Erythroblast (primary cell): ENCODE data around the gene LDLRAD4.

ENCODE experiments used
- DNase-seq, 2 experiments: peaks; one replicate each; lab custom pipeline; 2025; lab: John Stamatoyannopoulos, UW
- GATA1 ChIP-seq: IDR thresholded peaks from 2 replicates; pipeline ENCODE4 v1.6.1; 2011; ENCODE audit warnings: low read depth, mild to moderate bottlenecking, control low read depth, low read length, moderate library complexity
- POLR2A ChIP-seq: IDR thresholded peaks from 2 replicates; pipeline ENCODE4 v1.6.1; 2011; ENCODE audit warnings: mild to moderate bottlenecking, low read length

The LDLRAD4 gene

DNA sequence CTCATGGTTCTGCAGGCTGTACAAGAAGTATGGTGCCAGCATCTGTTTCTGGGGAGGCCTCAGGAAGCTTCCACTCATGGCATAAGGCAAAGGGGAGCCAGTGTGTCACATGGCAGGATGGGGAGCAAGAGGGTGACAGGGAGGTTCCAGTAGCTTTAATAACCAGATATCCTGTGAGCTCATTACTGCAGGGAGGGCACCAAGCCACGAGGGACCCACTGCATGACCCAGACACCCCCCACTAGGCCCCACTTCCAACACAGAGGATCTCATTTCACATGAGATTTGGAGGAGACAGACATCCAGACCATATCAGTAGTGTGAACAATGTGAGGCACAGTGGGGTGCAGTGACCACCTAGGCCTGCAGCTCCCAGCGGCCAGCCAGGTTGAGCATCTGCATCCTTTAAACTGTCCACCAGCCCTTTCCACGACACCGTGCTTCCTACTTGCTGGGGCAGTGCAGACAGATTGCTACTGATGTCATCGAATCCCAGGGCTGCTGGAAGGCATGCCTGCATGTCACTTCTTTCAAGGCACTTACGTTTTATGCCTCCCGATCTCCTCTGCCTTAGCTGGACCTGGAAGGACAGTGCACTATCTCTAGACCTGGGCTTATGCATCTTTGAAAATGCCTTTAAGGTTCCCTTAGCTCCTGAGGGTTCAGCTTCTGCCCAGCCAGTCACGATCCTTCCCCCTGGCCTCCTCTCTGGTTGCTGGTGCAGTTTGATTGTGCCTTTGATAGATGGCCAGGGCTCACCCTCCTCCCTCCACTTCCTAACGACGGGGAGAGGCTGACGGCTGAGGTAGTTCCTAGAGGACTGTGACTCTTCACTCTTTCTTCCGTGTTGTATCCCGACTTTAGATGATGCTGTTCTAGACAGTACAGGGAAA is 333.5 kb downstream of the LDLRAD4 start:
- TF ChIP-seq GATA1: no peak

DNA sequence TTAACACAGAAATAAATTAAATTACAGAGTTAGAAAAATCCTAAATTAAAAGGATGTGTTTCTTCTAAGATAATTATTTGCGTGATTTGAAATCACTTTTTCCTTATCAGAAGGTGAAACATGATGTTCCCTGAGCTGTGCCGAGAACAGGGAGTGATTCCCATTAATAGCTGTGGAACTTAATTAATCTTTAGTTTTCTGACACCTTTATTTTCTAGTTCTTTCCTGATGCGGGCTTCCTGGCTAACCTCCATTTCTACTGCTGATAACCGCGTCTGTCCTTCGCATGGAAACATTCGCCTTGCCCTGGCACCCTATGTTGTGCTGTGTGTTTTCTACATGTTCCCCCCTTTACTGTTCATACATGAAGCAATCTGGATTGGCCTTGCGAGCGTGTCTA is 334.9 kb downstream of the LDLRAD4 start:
- DNase-seq: no peak

More for the DNA sequence above, 333.5 kb downstream of the LDLRAD4 start:
- DNase-seq: no peak

DNA sequence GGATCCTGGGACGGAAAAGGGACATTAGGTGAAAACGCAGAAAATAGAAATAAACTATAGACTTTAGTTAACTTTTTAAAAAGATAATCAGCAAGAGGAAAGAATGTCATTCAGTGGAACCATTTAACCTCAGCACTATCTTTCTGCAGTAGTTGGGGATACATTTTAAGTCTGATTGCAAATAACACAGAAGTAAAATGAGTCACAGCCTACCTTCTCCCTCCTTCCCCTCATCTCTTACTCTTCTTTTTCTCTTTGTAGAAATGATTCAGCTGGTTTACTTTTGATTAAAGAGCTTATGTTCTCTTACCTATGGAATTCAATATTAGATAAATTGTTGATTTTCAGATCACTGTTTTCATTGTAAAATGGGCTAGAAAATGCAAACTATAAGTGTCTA is 336.6 kb downstream of the LDLRAD4 start:
- no peak for DNase-seq
- no peak for TF ChIP-seq POLR2A
- no peak for TF ChIP-seq GATA1

More for the DNA sequence above, 334.9 kb downstream of the LDLRAD4 start:
- no peak for TF ChIP-seq POLR2A
- no peak for TF ChIP-seq GATA1

DNA sequence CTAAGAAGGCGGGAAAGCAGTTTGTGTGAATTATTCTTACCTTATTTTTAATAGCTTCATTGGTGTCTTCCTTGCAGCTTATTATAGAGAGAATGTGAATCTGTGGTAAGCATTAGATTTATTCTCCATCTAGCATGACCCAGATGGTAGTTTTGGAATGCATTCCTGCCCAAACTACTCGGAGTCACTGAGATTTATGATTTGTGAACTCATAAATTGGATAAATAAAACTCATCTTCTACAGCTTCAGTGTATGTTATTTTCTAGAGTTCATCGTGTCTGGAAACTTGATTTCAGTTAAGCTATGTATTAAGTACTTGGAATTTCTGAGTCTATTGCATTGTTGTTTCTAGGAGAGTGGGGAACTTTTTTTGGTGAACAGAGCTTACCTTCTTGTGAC is 337.3 kb downstream of the LDLRAD4 start:
- TF ChIP-seq GATA1 (no peak), POLR2A (no peak)
- DNase-seq: no peak

DNA sequence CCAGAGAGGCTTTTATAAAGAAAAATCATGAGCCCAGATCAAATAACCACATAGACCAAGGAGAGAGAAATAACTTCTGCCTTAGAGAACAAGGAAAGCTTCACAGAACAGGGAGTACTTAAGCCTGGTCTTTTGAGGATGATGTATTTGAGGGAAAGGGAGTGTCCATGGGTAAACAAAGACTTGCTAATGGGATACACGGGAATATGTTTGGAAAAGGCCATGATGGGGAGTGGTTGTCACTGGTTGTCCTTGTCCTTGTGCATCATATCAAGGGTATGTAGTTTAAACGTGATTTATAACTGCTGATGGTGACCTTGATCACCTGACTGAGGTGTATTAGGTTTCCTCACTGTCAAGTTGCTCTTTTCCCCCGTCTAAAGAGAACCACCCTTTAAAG is 337.9 kb downstream of the LDLRAD4 start:
- TF ChIP-seq POLR2A (no peak), GATA1 (no peak)
- no peak for DNase-seq

DNA sequence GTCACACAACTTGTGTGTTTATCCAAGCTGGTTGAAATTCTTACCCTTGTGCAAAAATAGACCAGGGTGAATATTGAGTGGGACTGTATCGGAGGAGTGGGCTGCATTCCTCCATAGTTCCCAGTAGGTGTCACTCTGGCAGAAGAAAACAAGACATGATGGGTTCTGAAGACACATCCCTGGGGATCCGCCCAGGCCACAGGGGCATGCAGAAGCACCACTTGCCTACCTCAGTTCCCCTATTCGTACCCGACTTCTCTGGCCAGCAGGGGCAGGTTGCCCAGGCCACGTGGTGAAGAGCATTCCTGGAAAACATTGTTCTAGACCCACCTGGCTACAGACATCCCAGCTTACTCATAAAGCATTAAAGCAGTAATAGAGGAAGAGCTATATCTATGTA is 339.6 kb downstream of the LDLRAD4 start:
- DNase-seq: peak; percentile 52 to 58
- TF ChIP-seq POLR2A (no peak), GATA1 (no peak)

DNA sequence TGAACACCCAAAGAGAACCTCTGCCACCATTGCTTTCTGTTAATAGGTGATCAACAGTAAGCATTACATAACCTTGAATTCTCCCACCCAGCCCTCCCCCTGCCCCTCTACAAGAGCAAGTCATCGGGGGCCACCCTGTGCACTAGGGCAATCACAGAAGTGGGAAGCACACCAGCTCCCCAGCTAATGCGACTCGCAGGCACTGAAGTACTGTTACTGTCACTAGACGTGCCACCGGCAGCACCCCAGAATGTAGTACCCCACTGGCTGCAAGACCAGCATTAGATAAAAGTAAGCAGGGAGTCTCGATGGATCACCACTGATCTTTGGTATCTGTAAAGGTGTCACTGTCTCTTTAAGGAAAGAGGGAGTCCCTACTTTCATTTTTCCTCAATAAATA is 340.2 kb downstream of the LDLRAD4 start:
- TF ChIP-seq POLR2A (no peak), GATA1 (no peak)
- no peak for DNase-seq

DNA sequence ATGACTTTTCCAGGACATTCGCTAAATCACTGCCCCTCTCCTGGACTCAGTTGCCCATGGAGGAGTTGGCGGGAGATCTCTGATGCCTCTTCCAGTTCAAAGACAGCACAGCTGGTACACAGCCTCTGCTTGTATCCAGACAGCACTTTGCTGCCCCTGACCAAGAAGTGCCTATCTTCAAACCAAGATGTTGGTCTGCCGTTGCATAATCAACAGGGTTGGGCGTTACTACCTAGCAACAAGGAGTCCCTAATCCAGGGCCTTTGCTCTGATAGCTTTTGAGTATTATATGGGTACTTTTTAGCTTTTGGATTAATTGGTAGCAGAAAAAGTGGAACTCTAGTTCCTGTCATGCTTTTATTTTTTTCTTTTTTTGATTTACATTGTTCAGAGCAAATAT is 341.2 kb downstream of the LDLRAD4 start:
- peak; percentile 30 to 36 for DNase-seq
- TF ChIP-seq POLR2A (no peak), GATA1 (no peak)

DNA sequence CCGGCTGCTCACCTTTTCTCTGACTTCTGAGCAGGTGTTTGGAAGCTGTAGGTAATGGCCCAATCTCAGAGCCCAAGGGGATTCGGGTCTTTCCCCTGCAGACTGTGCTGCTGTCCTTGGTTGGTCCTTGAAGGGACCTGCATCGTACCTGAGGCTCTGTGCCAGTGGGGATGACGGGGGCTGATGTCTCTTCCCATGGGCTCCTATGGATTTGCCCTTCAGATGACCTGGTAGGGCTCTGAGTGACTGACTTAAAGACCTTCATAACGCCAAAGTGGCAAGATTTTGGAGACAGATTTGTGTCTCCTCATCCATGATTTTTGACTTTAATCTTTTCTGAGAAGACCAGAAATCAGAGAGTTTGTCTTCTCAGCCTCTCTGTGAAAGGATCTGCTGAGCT is 341.7 kb downstream of the LDLRAD4 start:
- no peak for DNase-seq
- TF ChIP-seq POLR2A: no peak

DNA sequence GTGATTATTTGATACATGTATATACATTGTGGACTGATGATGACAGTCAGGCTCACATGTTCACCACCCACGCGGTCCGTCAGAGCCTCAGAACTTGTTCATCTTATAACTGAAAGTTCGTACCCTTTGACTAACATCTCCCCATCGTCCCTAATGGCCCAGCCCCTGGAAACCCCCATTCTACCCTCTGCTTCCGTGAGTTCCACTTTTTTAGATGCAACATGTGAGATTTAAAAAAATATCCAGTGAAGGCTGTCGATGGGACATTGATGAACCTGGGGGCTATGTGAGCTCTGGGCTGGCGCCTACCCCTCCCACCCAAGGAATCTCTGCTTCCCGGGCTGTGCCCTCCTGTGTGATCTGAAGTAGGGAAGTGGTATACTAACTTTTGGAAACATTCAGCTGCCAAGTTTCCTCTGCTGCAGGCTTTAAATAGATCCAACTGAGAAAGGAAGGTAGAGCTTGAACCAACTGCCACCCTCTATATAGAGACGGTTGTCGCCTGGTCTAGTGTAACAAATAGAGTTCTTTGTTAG is 344.0 kb downstream of the LDLRAD4 start:
- TF ChIP-seq POLR2A: no peak
- TF ChIP-seq GATA1: no peak
- no peak for DNase-seq

DNA sequence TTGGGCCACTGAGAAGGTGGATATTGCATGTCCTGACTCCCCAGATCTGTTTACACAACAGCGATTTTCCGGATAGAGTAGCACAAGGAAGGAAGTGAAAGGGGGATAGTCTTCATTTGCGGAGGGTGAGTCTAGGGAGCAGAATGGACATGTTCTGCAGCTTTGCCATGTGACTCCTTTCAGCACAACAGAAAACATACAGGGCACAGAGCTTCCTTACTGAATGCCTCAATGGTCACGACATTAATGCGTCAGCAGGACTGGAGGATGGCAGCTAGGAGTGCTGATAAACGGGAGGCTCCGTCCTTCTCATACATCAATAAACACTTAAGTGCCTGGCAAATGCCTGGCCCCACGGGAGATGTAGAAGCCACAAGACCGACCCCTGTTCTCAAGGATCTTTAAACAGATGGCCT is 344.8 kb downstream of the LDLRAD4 start:
- DNase-seq: no peak
- TF ChIP-seq GATA1: no peak
- TF ChIP-seq POLR2A: no peak

DNA sequence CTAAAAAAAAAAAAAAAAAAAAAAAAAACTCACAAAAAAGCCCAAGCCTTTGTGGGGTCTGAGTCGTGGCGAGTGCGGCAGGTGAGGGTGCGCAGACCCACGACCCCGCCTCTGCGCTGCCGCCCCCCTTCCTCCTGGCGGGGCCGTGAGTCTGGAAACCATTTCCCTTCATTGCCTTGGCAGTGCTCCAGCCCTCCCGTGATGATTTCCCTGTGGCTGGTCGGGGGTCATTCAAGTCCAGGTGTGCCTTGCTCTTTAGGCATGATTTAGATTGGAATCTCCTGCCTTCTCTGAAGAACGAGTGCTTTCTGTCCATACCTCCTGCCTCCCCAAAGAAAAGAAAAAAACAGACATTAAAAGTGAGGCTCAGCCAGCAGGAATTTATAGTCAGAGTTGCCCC is 346.0 kb downstream of the LDLRAD4 start:
- no peak for TF ChIP-seq POLR2A
- no peak for TF ChIP-seq GATA1

DNA sequence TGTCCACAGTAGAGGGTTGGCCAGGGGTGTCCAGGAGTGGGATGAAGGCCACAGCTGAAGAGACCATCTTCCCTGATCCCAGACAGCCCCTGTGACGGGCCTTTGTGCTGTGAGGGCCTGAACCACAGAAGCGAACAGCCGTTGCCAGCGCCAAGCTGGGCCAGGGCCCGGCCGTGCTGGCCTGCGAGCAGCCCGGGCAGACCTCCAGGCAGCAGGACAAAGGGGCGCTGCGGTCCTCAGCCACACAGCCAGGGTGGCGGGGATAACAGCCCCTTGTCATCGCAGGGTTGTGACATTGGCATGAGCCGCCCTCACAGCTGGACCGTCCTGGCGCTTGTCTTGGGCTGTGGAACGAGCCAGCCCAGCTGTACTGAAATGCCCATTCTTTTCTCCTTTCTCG is 346.7 kb downstream of the LDLRAD4 start:
- DNase-seq: no peak
- TF ChIP-seq GATA1: no peak
- no peak for TF ChIP-seq POLR2A

More for the DNA sequence above, 346.0 kb downstream of the LDLRAD4 start:
- DNase-seq: no peak

DNA sequence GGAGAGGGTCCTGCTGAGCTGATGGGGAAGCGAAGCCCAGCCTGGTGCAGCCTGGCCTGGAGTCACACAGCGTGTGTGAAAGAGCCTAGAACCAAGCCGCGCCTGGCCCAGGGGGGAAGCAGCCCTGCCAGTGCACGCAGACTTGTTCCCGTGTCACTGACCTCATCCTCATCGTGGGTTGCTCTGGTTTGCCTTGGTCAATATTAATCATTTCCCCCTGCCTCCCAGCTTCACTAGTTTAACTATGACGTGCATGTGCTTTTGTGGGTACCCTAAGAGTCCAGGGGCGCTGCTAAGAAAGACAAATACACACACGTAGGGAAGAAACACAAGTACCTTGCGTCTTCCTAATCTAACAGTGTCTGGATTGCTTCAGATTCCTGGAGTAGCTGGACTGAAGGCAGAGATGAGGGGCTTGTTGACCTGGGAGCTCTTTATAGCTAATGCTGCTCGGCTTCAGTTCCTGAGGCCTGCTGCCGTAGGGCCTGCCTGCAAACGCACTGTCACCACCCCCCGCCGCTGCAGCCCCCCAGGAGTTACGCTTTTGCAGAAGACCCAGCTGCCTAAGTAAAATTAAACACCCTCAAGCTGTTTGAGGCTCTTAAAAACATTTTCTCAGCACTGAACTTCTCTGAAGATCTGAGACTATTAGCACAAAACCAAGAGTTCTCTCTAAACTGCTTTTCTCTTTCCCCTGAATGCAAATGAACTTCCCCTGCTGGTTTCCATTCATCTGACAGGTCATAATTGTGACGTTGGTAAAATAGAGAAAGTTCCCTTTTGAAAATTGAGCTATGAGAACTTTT is 348.6 kb downstream of the LDLRAD4 start:
- no peak for TF ChIP-seq GATA1
- TF ChIP-seq POLR2A: no peak
- no peak for DNase-seq
